Progenitor cell of endocrine pancreas (in vitro differentiated cells): ENCODE results near the gene ACTR3. TPM values are rescaled to one million over a fixed set of nuclear protein-coding genes. Genes with fewer than 3 reads are reported as not detected.

Experiments
- DNase-seq: peaks from one replicate; pipeline ENCODE4 v3.0.0; 2021; ENCODE audit warnings: low spot score; ENCODE audit not compliant: unreplicated experiment
- H3K27ac Mint-ChIP-seq: 2 replicates; pipeline ENCODE4 v1.8.0; 2021; ENCODE audit warnings: mild to moderate bottlenecking, moderate library complexity, mixed read lengths
- H3K27me3 Mint-ChIP-seq: 2 replicates; pipeline ENCODE4 v1.8.0; 2021; ENCODE audit warnings: mixed read lengths
- H3K36me3 Mint-ChIP-seq: 2 replicates; pipeline ENCODE4 v1.8.0; 2022; ENCODE audit warnings: mixed read lengths; ENCODE audit not compliant: insufficient read depth
- H3K4me1 Mint-ChIP-seq: 2 replicates; pipeline ENCODE4 v1.8.0; 2021; ENCODE audit warnings: low read depth, mixed read lengths
- H3K4me3 Mint-ChIP-seq: 2 replicates; pipeline ENCODE4 v1.8.0; 2021; ENCODE audit warnings: low read depth, mild to moderate bottlenecking, moderate library complexity, mixed read lengths
- H3K9me3 Mint-ChIP-seq: 2 replicates; pipeline ENCODE4 v1.8.0; 2021; ENCODE audit warnings: low read depth, mixed read lengths
- CTCF ChIP-seq: fragments of 200-600 bp; sonication (generic); IDR thresholded peaks from one replicate; pipeline ENCODE4 v1.5.0; 2021; ENCODE audit warnings: antibody characterized with exemption, mild to moderate bottlenecking; ENCODE audit not compliant: unreplicated experiment
- total RNA-seq: library from RNA; stranded (reverse); gene quantifications from 2 replicates; pipeline ENCODE4 v1.2.1, GENCODE V29; 2021

The ACTR3 gene
- total RNA-seq, 1 donor from 2014 or later: 156 TPM

- no peaks in the 10 kb centered on the region for H3K9me3 Mint-ChIP-seq
- H3K36me3 Mint-ChIP-seq: peaks cover 1% of the 10 kb centered on the region
- no peak for TF ChIP-seq CTCF
- DNase-seq: no peak
- H3K4me1 Mint-ChIP-seq: peaks cover 3% of the 10 kb centered on the region
- H3K27me3 Mint-ChIP-seq: peaks cover 2% of the 10 kb centered on the region
- no peak overlapping the region for H3K27ac Mint-ChIP-seq
- no peak overlapping the region for H3K4me3 Mint-ChIP-seq
Observed at GRCh38 chr2:113875135-113875534, 14.8 kb upstream of the ACTR3 start.

GRCh38 chr2:113876503-113877387, 13.1 kb upstream of the ACTR3 start:
- Mint-ChIP-seq H3K4me3 (no peak overlapping the region), H3K27ac (peak overlapping the region; percentile 9)
- no peak for TF ChIP-seq CTCF

GRCh38 chr2:113877711-113878598, 11.9 kb upstream of the ACTR3 start:
- Mint-ChIP-seq H3K4me1 (peaks cover 3% of the 10 kb centered on the region), H3K27ac (peak overlapping the region; percentile 18), H3K4me3 (no peak overlapping the region), H3K9me3 (no peaks in the 10 kb centered on the region), H3K36me3 (peaks cover 1% of the 10 kb centered on the region), H3K27me3 (no peaks in the 10 kb centered on the region)
- no peak for TF ChIP-seq CTCF
- no peak for DNase-seq

More at GRCh38 chr2:113876503-113877387, 13.1 kb upstream of the ACTR3 start:
- DNase-seq: no peak
- Mint-ChIP-seq H3K9me3 (no peaks in the 10 kb centered on the region), H3K4me1 (peaks cover 3% of the 10 kb centered on the region), H3K27me3 (peaks cover 2% of the 10 kb centered on the region), H3K36me3 (peaks cover 1% of the 10 kb centered on the region)

GRCh38 chr2:113878743-113879142, 11.1 kb upstream of the ACTR3 start:
- no peak overlapping the region for H3K4me3 Mint-ChIP-seq
- no peak overlapping the region for H3K27ac Mint-ChIP-seq

More at GRCh38 chr2:113878743-113879142, 11.1 kb upstream of the ACTR3 start:
- no peak for DNase-seq
- H3K27me3 Mint-ChIP-seq: no peaks in the 10 kb centered on the region
- H3K36me3 Mint-ChIP-seq: peaks cover 3% of the 10 kb centered on the region
- TF ChIP-seq CTCF: no peak
- H3K4me1 Mint-ChIP-seq: peaks cover 5% of the 10 kb centered on the region
- no peaks in the 10 kb centered on the region for H3K9me3 Mint-ChIP-seq
